Neural progenitor cell (in vitro differentiated cells): Measurements from ENCODE around the gene EXOSC7.

ENCODE experiments used
- EZH2 ChIP-seq: fragments of 200-600 bp; sonication (generic); IDR thresholded peaks from 2 replicates; pipeline ENCODE4 v1.6.1; 2017; ENCODE audit warnings: antibody characterized with exemption, mild to moderate bottlenecking, moderate library complexity
- EZH2phosphoT487 ChIP-seq: fragments of 200-600 bp; sonication (generic); IDR thresholded peaks from 2 replicates; pipeline ENCODE4 v1.6.1; 2017; ENCODE audit warnings: antibody characterized with exemption
- TF ChIP-seq, protein P1 (sequence below): fragments of 200-600 bp; sonication (generic); IDR thresholded peaks from 2 replicates; pipeline ENCODE4 v1.5.1; 2017; ENCODE audit warnings: antibody characterized with exemption, mild to moderate bottlenecking

DNA sequence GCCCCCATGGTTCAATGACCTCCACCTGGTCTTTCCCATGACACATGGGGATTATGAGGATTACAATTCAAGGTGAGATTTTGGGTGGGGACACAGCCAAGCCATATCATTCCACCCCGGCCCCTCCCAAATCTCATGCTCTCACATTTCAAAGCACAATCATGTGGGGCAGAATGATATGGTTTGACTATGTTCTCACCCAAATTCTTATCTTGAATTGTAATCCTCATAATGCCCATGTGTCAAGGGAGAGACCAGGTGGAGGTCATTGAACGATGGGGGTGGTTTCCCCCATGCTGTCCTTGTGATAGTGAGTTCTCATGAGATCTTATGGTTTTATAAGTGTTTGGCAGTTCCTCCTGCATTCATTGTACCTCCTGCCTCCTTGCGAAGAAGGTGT, 47.6 kb downstream of the EXOSC7 start:
- TF ChIP-seq EZH2 (no peak), EZH2phosphoT487 (no peak)
- TF ChIP-seq, protein P1, sequence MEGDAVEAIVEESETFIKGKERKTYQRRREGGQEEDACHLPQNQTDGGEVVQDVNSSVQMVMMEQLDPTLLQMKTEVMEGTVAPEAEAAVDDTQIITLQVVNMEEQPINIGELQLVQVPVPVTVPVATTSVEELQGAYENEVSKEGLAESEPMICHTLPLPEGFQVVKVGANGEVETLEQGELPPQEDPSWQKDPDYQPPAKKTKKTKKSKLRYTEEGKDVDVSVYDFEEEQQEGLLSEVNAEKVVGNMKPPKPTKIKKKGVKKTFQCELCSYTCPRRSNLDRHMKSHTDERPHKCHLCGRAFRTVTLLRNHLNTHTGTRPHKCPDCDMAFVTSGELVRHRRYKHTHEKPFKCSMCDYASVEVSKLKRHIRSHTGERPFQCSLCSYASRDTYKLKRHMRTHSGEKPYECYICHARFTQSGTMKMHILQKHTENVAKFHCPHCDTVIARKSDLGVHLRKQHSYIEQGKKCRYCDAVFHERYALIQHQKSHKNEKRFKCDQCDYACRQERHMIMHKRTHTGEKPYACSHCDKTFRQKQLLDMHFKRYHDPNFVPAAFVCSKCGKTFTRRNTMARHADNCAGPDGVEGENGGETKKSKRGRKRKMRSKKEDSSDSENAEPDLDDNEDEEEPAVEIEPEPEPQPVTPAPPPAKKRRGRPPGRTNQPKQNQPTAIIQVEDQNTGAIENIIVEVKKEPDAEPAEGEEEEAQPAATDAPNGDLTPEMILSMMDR = no peak
